Measurements from ENCODE around the gene RBM23. TPM values are rescaled to one million over a fixed set of nuclear protein-coding genes. Genes with fewer than 3 reads are reported as not detected.

RBM23 gene
- total RNA-seq, 4 donors from 2014 or later: 41.7 to 694 (median 368) TPM

- TF ChIP-seq CTCF (IDR thresholded peaks at IDR 0.05; ENCODE audit: low read depth): no peak
Observed at GRCh38 chr14:22866874-22867273, 52.1 kb downstream of the RBM23 start.

GRCh38 chr14:22865424-22866405 is 53.2 kb downstream of the RBM23 start:
- no peak for TF ChIP-seq CTCF (IDR thresholded peaks at IDR 0.05; ENCODE audit: low read depth)

- no peak for TF ChIP-seq CTCF (IDR thresholded peaks at IDR 0.05; ENCODE audit: low read depth)
Observed at GRCh38 chr14:22864979-22865378, 54.0 kb downstream of the RBM23 start.

GRCh38 chr14:22861651-22862050 is 57.3 kb downstream of the RBM23 start:
- no peak for TF ChIP-seq CTCF (IDR thresholded peaks at IDR 0.05; ENCODE audit: low read depth)

GRCh38 chr14:22856428-22856827 is 62.5 kb downstream of the RBM23 start:
- no peak for TF ChIP-seq CTCF (IDR thresholded peaks at IDR 0.05; ENCODE audit: low read depth)

- no peak for TF ChIP-seq CTCF (IDR thresholded peaks at IDR 0.05; ENCODE audit: low read depth)
Observed at GRCh38 chr14:22854963-22855724, 63.8 kb downstream of the RBM23 start.
